Measurements from ENCODE around the gene STX7.

DNA sequence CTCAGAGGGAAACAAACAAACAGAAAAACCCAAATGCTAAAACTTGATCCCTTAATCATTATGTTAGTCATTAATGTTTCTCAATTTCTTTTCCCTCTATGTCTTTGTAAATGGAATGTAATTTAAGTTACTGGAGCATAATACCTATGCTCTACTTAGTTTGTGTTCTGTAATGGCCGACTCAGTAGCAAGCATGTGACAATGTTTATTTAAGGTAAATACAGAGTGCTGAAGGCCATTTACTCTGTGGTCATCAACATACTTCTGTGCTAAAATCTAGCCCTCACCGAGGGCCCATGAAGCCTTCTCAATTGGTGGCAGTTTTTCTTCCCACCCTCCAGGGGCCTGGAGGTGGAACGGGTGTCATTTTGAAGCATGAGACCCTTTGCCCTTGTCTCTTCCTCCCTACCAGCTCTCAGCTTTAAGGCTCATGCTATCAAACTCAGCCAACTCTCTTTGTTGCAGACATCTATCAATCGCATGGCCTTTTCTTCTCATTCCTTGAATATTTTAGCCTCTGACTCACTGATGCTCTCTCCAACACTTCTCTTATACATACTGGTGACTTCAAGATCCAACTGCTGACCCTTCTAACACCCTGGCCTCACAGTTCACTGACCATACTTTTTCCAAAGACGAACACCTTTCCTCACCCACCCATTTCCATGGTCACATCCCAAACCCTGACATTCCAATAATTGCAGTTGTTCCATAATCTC lies 48.2 kb downstream of the STX7 start:
- TF ChIP-seq CTCF (IDR thresholded peaks at IDR 0.05) (no peak), POLR2A (IDR thresholded peaks at IDR 0.05) (no peak)

Data from esophagus squamous epithelium (tissue), 4 donors.